Urinary bladder (tissue), 4 donors: ENCODE results near the gene CSF1. TPM values are rescaled to one million over a fixed set of nuclear protein-coding genes. Genes with fewer than 3 reads are reported as not detected.
"Not testable (repeated sequence)": the region's sequence is repeated elsewhere in the genome, so short reads cannot be mapped to it uniquely, and the experiment has no call there.

Experiments
- DNase-seq: peaks from one replicate; pipeline ENCODE4 v3.0.0-alpha.2; 2015; ENCODE audit errors: extremely low spot score
- H3K27ac ChIP-seq: one replicate; pipeline ENCODE4 v1.5.1; 2013; ENCODE audit warnings: low read depth, mild to moderate bottlenecking, moderate library complexity
- H3K36me3 ChIP-seq: one replicate; pipeline ENCODE4 v1.6.1; 2013; ENCODE audit warnings: mild to moderate bottlenecking, moderate library complexity; ENCODE audit not compliant: insufficient read depth
- H3K4me1 ChIP-seq: one replicate; pipeline ENCODE4 v1.6.1; 2013; ENCODE audit warnings: mild to moderate bottlenecking, moderate library complexity; ENCODE audit not compliant: insufficient read depth
- H3K4me3 ChIP-seq: one replicate; pipeline ENCODE4 v1.5.1; 2013; ENCODE audit warnings: low read depth, low read length
- WGBS: extraction: QIAGEN DNeasy Blood & Tissue Kit; methylation state at CpG from one replicate; pipeline ENCODE4 v1.1.7; 2013; 5-methylcytosine and 5-hydroxymethylcytosine counted together
- polyA plus RNA-seq: library from polyadenylated mRNA; stranded (reverse); fragments of 200-250 nt; gene quantifications from one replicate; pipeline ENCODE4 v1.2.3, GENCODE V29; 2013
- total RNA-seq: library from RNA; depleted of rRNA; stranded (reverse); fragments of >200 nt; gene quantifications from one replicate; pipeline ENCODE4 v1.2.3, GENCODE V29; 2014
- donor health status: healthy with polysubstance abuse.
- donor health status: healthy.

CSF1 gene
- total and polyA plus RNA-seq, 2 donors: 10.9 to 56.2 TPM

GRCh38 chr1:109878531-109879104, 32.0 kb upstream of the CSF1 start:
- no peaks in the 10 kb centered on the region for H3K4me1 ChIP-seq
- WGBS: 86% methylated on average over 8 of the region's 8 CpGs
- H3K36me3 ChIP-seq: no peaks in the 10 kb centered on the region
- H3K27ac ChIP-seq: no peak overlapping the region
- H3K4me3 ChIP-seq: no peak overlapping the region
- no peak for DNase-seq

DNA sequence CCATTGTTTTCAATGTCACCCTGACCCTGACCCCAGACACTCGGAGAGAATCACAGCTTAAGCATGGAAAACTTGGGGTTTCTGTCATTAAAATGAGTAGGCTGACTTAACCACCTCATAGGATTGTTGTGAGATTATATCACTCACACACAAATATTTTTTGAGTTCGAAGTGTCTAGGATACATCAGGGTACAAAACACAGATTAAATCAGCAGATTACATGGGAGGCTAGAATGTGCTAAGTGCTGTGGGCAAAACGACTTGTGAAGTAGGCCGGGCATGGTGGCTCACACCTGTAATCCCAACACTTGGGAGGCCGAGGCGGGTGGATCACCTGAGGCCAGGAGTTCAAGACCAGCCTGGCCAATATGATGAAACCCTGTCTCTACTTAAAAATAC, 31.3 kb upstream of the CSF1 start:
- not testable (repeated sequence) for H3K4me1 ChIP-seq, DNase-seq, H3K4me3 ChIP-seq, H3K27ac ChIP-seq, H3K36me3 ChIP-seq
- WGBS: 88% methylated on average over 6 of the region's 6 CpGs

DNA sequence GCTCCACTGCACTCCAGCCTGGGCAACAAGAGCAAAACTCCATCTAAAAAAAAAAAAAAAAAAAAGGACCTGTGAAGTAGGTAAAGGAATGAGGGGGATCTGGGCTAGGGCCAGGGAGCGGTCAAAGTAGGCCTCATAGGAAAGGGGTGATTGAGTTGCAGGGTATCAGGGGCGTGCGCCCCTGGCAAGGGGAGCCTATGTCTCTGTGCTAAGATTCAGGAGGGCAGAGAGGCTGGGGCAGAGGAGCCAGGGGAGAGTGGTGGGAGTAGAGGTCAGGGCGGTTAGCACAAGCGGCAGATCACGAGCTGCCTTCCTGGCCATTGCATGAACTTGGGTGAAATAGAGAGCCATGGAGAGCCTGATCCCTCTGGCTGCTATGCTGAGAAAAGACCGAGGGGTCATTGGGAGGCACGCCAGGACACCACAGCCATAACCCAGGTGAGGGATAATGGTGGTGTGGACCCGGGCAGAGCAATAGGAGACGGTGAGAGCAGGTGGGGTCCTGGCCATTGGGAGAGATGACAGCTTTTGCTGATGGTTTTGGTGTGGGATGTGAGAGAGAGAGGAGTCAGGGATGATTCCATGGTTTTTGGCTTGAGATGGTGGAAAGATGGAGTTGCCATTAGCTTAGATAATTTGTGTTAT, 30.6 kb upstream of the CSF1 start:
- WGBS: 93% methylated on average over 10 of the region's 10 CpGs
- no peaks in the 10 kb centered on the region for H3K4me1 ChIP-seq
- H3K27ac ChIP-seq: no peak overlapping the region
- H3K36me3 ChIP-seq: no peaks in the 10 kb centered on the region
- no peak overlapping the region for H3K4me3 ChIP-seq
- DNase-seq: no peak

GRCh38 chr1:109880971-109881894, 29.4 kb upstream of the CSF1 start:
- Histone ChIP-seq H3K27ac (no peak overlapping the region), H3K36me3 (no peaks in the 10 kb centered on the region), H3K4me1 (no peaks in the 10 kb centered on the region), H3K4me3 (no peak overlapping the region)
- no peak for DNase-seq
- WGBS: 80% methylated on average over 20 of the region's 20 CpGs

GRCh38 chr1:109881906-109882287, 28.8 kb upstream of the CSF1 start:
- Histone ChIP-seq H3K4me1 (no peaks in the 10 kb centered on the region), H3K27ac (no peak overlapping the region), H3K4me3 (no peak overlapping the region), H3K36me3 (no peaks in the 10 kb centered on the region)
- no peak for DNase-seq
- 90% methylated on average over 4 of the region's 4 CpGs for WGBS

- H3K27ac ChIP-seq: no peak overlapping the region
- H3K4me1 ChIP-seq: no peaks in the 10 kb centered on the region
- H3K4me3 ChIP-seq: no peak overlapping the region
- 89% methylated on average over 15 of the region's 15 CpGs for WGBS
- DNase-seq: no peak
- H3K36me3 ChIP-seq: no peaks in the 10 kb centered on the region
These were observed 28.1 kb upstream of the CSF1 start for GRCh38 chr1:109882288-109883245.

DNA sequence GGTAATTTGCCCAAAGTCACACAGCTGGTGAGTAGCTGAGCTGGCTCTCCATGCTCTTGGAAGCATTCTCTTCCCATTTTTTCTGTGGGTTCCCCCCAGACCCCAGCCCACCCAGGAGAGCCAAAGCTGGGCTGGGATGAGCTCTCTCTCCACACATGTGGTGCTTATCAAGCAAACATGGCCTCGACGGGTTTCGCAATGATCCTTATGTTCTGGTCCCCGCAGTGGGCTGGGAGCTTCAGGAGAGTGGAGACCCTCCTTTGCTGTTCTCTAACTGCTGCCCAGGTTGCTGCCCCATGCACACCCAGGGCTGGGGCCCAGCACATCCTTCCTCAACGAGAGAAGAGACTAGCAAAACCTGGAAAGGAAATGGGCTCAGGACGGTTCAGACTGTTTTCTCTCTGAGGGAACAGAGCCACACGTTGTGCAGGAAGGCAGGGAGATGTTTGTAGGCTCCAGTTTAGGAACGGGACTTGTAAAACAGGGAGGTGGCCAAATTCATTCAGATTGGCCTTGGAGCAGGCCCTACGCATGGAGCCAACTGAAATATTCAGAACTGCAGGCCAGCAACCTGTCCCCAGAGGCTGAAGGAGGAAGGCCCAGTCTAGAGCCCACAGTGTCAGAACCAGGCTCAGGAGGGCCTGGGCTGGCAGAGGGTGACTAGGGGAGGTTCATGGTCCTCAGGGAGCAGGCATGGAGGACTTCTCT, 27.2 kb upstream of the CSF1 start:
- no peak for DNase-seq
- Histone ChIP-seq H3K27ac (no peak overlapping the region), H3K4me1 (no peaks in the 10 kb centered on the region), H3K4me3 (no peak overlapping the region), H3K36me3 (no peaks in the 10 kb centered on the region)
- 46% methylated on average over 9 of the region's 9 CpGs for WGBS

- H3K4me1 ChIP-seq: no peaks in the 10 kb centered on the region
- 79% methylated on average over 8 of the region's 8 CpGs for WGBS
- DNase-seq: no peak
- no peaks in the 10 kb centered on the region for H3K36me3 ChIP-seq
- no peak overlapping the region for H3K27ac ChIP-seq
- no peak overlapping the region for H3K4me3 ChIP-seq
These were observed 26.3 kb upstream of the CSF1 start for GRCh38 chr1:109884242-109884891.

DNA sequence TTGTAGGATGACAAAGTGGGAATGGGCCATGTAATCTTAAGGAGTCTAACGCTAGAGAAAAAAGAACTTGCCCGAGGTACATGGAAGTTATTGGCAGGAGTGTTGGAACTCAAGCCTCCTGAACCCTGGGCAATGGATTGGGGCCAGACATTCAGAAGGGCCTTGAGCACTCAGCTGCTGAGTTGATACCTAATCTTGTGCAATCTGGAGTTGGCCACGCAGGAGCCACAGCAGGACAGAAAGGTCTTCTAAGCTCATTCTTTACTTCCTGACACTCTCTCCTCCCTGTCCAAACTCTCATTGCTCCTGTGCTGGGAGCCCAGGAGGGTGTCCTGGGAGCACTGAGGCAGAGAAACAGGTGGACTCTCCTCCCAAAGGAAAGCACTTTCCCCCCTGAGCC, 25.1 kb upstream of the CSF1 start:
- no peaks in the 10 kb centered on the region for H3K36me3 ChIP-seq

DNA sequence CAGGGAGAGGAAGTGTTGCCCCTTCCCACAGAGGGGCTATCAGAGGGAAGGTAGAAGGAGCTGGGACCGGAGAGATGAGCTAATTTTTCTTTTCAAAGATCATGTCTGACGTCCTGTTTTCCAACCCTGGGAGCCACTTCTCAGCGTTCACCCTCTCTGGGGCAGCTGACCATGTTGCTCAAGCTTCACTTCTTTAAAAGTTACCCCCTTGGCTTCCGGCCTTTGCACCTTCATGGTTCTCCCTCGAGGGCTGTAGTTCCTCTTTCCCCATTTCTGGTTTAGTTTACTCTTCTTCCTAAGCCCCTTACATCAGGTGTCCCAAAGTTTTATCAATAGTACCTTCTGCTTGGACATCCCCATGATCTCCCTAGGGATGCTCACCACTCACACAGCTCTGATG, 23.8 kb upstream of the CSF1 start:
- 88% methylated on average over 5 of the region's 5 CpGs for WGBS
- Histone ChIP-seq H3K36me3 (no peaks in the 10 kb centered on the region), H3K27ac (no peak overlapping the region), H3K4me3 (no peak overlapping the region), H3K4me1 (no peaks in the 10 kb centered on the region)
- DNase-seq: no peak

More for the DNA sequence above, 25.1 kb upstream of the CSF1 start:
- no peak overlapping the region for H3K27ac ChIP-seq
- no peak for DNase-seq
- no peaks in the 10 kb centered on the region for H3K4me1 ChIP-seq
- 94% methylated on average over 3 of the region's 3 CpGs for WGBS
- no peak overlapping the region for H3K4me3 ChIP-seq

GRCh38 chr1:109887271-109887670, 23.4 kb upstream of the CSF1 start:
- DNase-seq: no peak
- no peak overlapping the region for H3K27ac ChIP-seq
- H3K4me1 ChIP-seq: no peaks in the 10 kb centered on the region
- no peaks in the 10 kb centered on the region for H3K36me3 ChIP-seq
- no peak overlapping the region for H3K4me3 ChIP-seq
- WGBS: 82% methylated on average over 8 of the region's 8 CpGs

DNA sequence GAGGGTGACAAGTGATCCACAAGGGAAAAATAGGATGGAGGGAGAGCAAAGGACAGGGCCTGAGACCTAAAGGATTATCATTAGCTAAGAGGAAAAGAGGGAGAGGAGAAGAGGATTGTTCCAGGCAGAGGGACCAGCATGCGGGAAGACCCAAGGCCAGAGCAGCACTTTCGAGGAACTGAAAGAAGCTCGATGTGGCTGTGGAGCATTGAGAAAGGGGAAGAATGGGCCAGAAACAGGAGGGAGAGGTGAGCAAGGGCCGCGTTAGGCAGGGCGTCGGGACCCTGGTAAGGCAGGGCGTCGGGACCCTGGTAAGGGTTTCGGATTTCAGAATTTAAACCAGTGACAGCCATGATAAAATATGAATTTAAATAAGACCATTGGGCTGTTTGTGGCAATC, 22.8 kb upstream of the CSF1 start:
- WGBS: 83% methylated on average over 10 of the region's 10 CpGs
- Histone ChIP-seq H3K4me3 (no peak overlapping the region), H3K27ac (no peak overlapping the region), H3K4me1 (no peaks in the 10 kb centered on the region), H3K36me3 (no peaks in the 10 kb centered on the region)
- DNase-seq: no peak
